ENCODE measurements around the gene ANKLE2.

DNA sequence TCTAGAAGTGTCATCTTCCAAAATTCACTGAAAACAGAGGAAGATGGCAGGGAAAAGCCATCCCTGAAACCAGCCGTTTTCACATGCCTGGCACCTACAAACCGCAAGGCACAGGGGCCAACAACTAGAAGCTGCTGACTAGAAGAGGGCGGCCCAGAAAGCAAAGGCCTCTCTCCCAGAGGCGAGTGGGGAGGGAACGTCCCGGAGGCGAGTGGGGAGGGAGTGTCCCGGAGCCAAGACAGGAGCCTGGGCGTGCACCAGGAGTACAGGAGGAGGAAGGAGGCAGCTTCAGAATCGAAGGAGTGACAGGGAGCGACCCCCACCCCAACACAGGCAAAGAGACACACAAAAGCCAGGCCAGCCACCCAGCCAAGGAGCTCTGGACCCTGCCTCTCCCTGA lies 21.0 kb downstream of the ANKLE2 start:
- TF ChIP-seq ZNF423 (tag by site-specific recombination; IDR thresholded peaks at IDR 0.05) (no peak), ZNF707 (tag by site-specific recombination; IDR thresholded peaks at IDR 0.05) (no peak), ZNF16 (tag by site-specific recombination; IDR thresholded peaks at IDR 0.05; ENCODE audit: low read depth) (no peak)
- TF ChIP-seq, protein P1, sequence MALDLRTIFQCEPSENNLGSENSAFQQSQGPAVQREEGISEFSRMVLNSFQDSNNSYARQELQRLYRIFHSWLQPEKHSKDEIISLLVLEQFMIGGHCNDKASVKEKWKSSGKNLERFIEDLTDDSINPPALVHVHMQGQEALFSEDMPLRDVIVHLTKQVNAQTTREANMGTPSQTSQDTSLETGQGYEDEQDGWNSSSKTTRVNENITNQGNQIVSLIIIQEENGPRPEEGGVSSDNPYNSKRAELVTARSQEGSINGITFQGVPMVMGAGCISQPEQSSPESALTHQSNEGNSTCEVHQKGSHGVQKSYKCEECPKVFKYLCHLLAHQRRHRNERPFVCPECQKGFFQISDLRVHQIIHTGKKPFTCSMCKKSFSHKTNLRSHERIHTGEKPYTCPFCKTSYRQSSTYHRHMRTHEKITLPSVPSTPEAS (tag by site-specific recombination; IDR thresholded peaks at IDR 0.05): no peak
